Ammon's horn (tissue), 1 donor: ENCODE measurements around the gene PAIP2.
"Not testable (repeated sequence)": the region's sequence is repeated elsewhere in the genome, so short reads cannot be mapped to it uniquely, and the experiment has no call there.

ENCODE experiments used
- DNase-seq: peaks from one replicate; pipeline ENCODE4 v3.0.0-alpha.2; 2016; ENCODE audit warnings: low spot score

Gene PAIP2

DNA sequence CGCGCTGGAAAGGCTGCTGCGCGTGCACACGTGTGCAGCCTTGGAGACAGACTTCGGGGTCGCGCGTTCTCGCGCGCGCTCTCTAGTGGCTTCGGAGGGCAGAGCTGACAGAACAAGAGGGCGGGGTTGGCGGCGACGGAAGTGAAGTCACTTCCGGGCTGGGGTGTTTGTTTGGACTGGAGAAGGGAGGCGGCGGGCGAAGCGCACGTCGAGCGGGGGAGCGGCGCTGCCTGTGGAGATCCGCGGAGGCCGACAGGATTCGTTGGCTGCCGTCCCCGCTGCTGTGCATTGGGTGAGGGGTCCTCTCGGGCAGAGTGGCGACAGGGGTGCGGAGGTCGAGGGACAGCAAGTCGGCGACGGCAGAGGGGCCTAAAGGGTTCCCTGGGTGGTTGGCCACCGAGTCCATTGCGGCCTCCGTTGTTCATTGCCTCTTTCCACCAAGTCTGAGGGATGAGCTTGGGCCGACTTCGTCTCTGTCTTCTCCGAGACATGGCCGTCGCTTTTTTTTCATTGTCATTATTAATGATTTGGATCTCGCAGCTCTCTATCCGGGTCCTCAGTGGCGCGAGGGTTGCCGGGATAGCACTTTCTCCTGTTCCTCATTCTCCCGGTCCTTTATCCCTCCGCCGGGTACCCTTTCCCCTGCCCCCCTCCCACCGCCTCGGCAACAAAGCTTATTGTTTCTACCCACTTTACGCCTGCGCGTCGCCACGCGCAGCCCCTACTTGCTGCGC lies at the start of gene PAIP2:
Gene PAIP2, plus strand, starts transcription at position 166 of the 734 bp plus-strand sequence. CDS start 21,931 bp downstream, outside the sequence.
- DNase-seq: peak; percentile 98

GRCh38 chr5:139293202-139293506 lies 48.5 kb upstream of the PAIP2 start:
- no peak for DNase-seq

DNA sequence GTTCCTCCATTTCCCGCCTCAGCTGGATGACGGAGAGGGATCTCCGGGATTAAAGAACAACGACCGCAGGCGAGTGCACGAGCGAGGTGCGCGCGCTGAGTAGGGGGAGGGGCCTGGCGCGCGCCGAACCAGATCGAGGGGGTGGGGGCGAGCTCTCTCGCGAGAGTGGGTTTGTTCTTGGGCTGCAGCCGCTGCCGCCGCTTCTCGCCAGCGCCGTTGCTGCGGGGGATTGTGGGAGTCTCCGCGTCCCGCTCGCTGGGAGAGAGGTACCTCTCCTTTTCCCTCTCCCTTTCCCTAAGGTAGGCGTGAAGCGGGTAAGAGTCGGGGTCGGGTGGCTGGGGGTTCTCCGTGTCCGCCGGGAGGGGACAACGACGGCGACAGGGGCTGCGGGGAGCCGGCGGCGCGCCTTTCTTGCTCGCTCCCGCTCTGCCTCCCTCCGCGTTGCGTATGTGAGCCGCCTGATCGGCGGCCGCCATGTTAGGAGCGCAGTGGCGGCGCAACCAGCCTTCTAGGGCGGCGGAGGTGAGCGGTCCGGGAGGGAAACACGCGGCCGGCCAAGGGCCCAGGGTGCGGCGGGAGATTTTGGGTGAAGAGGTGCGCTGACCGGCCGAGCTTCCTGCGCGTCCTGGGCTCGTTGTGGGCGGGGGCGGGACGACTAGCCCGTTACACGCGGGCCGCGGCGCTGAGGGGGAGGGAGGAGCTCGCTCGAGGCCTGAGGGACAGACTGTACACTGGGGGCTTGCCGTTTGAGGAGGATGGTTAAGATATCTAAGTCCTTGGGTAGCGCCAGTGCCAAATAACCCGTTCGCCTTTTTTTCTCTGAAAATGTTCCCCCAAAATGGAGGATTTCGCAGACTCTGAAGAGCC lies 47.9 kb upstream of the PAIP2 start, which contains the start of gene MATR3:
Gene MATR3, plus strand, starts transcription at position 234 of the 867 bp plus-strand sequence. CDS start 13,676 bp downstream, outside the sequence.
- peak; percentile 95 for DNase-seq

- DNase-seq: peak; percentile 72
Observed at GRCh38 chr5:139294374-139295165, 47.1 kb upstream of the PAIP2 start.

- DNase-seq: no peak
Observed at GRCh38 chr5:139295346-139296057, 46.2 kb upstream of the PAIP2 start.

DNA sequence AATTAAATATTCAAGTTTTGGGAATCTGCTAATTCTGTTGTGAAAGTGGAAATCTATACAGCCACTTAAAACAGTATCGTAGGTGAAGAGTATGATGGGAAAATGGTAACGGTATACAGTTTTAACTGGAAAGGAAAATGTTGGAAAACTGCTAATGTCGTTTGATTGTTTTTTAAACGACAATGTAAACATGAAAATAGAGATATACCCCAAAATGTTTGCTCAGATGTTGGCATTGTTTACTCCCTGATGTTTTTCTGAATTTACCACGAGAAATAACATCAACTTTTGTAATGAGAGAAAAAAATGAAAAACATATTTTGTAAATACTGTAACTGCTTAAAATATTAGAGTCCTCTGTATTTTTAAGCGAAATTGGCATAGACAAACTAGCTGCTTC lies 45.5 kb upstream of the PAIP2 start:
- no peak for DNase-seq

- no peak for DNase-seq
Observed at GRCh38 chr5:139296862-139297326, 44.8 kb upstream of the PAIP2 start.

- no peak for DNase-seq
Observed at GRCh38 chr5:139297439-139298133, 44.1 kb upstream of the PAIP2 start.

GRCh38 chr5:139298242-139298641 lies 43.4 kb upstream of the PAIP2 start:
- no peak for DNase-seq

DNA sequence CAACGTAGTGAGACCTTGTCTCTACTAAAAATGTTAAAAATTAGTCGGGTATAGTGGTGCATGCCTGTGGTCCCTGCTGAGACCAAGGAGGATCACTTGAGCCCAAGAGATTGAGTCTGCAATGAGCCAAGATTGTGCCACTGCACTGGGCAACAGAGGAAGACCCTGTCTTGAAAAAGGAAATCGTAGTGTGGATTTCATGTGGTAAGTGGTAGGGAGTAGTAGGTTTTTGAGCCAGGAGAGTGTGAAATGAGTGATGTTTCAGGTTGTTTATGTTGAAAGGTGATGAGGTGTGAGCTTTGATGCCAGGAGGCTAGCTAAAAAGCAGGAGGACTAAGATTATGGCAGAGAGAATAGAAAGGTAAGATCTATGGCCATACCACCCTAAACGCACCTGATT lies 42.2 kb upstream of the PAIP2 start:
- no peak for DNase-seq

DNA sequence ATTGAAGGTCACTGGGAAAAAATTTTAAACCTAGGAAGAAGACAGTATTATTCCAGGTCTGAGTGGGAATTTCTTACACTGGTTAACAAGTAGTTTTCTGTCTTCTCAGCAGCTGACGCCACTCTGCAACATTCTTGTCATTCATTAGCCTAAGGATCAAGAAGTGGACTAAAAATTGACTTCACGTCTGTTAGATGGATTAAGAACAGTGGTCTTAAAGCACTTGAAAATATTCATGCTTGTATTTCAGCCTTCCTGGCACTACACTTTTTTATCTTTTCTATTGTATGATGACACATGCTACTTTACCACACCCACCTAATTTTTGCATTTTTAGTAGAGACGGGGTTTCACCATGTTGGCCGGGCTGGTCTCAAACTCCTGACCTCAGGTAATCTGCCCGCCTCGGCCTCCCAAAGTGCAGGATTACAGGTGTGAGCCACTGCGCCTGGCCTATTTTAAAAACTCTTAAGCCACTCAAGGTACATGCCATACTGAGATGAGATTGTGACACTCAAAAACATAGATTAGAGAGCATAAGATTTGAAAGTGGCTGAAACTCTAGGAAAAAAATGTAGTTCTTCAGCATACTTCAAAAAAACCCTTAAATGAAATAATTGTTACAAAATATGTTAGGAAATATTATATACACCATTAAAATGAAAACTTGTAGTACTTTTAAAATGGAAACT lies 39.7 kb upstream of the PAIP2 start:
- no peak for DNase-seq

- no peak for DNase-seq
Observed at GRCh38 chr5:139304391-139305324, 37.0 kb upstream of the PAIP2 start.

DNA sequence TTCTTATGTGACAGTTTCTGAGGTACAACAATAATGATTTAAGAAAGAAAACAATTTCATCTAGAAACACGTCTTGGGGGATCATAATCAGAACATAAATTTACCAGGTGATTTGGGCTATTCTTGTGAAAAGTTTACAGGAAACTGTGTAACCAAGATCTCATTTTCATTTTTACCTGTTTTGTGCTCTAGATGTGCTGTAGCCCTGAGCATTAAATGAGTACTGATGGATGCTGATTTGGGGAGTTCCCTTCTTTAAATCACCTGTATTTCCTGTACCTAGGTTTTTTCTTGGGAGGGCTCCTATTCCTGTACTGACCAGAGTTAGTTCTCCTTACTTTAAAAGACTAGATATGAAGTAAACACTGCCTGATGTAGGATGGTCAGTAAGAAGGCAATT lies 35.5 kb upstream of the PAIP2 start:
- no peak for DNase-seq

DNA sequence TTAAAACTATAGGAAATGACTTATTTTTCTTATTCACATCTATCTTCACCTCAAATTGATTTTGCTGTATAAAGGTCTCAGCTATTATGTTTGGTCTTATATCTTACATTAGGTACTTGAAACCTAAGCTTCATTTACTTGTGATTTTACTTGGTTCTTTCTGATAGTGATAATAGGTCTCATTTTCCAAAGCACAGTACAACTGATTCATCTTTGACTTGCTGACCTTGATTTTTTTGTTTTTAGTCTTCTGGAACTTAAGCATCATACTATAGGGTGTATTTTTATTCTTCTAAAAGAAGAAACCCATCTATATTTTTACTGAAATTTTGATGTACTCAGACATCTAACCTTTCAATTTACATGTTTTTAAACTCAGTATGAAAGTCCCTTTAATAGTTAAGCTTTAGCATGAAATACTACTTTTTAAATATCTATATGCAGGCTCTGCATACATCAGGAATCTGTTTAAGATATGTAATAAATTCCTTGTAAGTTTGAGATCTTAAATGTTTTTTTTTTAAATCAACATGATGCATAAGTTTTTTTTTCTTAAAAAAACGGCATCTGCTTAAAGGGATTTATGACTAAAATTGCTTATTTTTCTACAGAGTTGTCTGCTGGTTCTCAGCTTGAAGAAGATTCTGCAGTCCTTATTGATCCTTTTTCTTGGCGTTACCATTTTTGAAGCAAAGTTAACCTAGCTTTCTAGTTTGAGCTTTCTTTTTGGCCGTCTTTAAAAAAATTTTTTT lies 34.9 kb upstream of the PAIP2 start:
- no peak for DNase-seq

- no peak for DNase-seq
Observed at GRCh38 chr5:139308797-139309196, 32.9 kb upstream of the PAIP2 start.

DNA sequence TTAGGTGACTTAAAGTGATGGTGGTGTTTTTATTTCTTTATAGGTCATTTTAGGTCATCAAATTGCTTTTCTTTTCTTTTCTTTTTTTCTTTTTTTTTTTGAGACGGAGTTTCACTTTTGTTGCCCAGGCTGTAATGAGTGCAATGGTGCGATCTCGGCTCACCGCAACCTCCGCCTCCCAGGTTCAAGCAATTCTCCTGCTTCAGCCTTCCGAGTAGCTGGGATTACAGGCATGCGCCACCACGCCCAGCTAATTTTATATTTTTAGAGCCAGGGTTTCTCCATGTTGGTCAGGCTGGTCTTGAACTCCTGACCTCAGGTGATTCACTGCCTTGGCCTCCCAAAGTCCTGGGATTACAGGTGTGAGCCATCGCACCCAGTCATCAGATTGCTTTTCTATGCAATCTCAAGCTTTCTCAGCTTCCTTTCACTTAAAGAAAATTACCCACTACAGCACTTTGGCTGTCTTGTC lies 30.9 kb upstream of the PAIP2 start:
- DNase-seq: not testable (repeated sequence)

DNA sequence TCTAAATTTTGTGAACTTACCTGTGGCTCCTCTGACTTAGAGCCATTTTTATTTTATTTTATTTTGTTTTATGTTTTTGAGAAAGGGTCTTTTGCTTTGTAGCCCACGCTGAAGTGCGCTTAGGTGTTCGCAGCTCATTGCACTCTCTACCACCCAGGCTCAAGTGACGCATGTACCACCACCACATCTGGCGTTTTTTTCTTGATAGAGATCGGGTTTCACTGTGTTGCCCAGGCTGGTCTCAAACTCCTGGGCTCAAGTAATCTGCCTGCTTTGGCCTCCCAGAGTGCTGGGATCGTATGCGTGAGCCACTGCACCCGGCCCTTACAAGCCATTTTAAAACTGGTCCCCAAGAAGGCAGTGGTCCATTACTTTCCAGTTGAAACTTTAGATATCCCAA lies 29.6 kb upstream of the PAIP2 start:
- DNase-seq: no peak

- no peak for DNase-seq
Observed at GRCh38 chr5:139314276-139314675, 27.4 kb upstream of the PAIP2 start.
